Measurements from ENCODE around the gene EFCAB9.

- TF ChIP-seq CTCF (IDR thresholded peaks at IDR 0.05), result no peak
- no peak for TF ChIP-seq POLR2A (IDR thresholded peaks at IDR 0.05)
These were observed 33.5 kb upstream of the EFCAB9 start for GRCh38 chr5:172160506-172160905.
